Right forelimb (tissue), 1 donor: ENCODE measurements around the gene PTOV1.

Source experiments
- DNase-seq: peaks from one replicate; pipeline ENCODE4 v3.0.0-alpha.2; 2018

The PTOV1 gene

GRCh38 chr19:49845414-49845813 lies 5.5 kb upstream of the PTOV1 start:
- no peak for DNase-seq

- no peak for DNase-seq
Observed at GRCh38 chr19:49846408-49846807, 4.6 kb upstream of the PTOV1 start.

GRCh38 chr19:49847731-49848696 lies 2.9 kb upstream of the PTOV1 start:
- DNase-seq, result no peak

GRCh38 chr19:49848938-49849337 lies 2.0 kb upstream of the PTOV1 start:
- DNase-seq, result no peak

GRCh38 chr19:49849433-49850220 lies 1.3 kb upstream of the PTOV1 start:
- no peak for DNase-seq

GRCh38 chr19:49850221-49850486 lies 805 bp upstream of the PTOV1 start:
- no peak for DNase-seq

- peak; percentile 85 for DNase-seq
Observed at GRCh38 chr19:49851456-49852259, 699 bp downstream of the PTOV1 start.

- no peak for DNase-seq
Observed at GRCh38 chr19:49852631-49853126, 1.7 kb downstream of the PTOV1 start.

- DNase-seq, result no peak
Observed at GRCh38 chr19:49853852-49854377, 3.0 kb downstream of the PTOV1 start.

- DNase-seq, result no peak
Observed at GRCh38 chr19:49854378-49855263, 3.7 kb downstream of the PTOV1 start.

GRCh38 chr19:49855277-49855675 lies 4.3 kb downstream of the PTOV1 start:
- no peak for DNase-seq

GRCh38 chr19:49855676-49856573 lies 5.0 kb downstream of the PTOV1 start:
- no peak for DNase-seq

GRCh38 chr19:49856574-49857021 lies 5.6 kb downstream of the PTOV1 start:
- DNase-seq, result no peak

- no peak for DNase-seq
Observed at GRCh38 chr19:49857061-49857837, 6.3 kb downstream of the PTOV1 start.

- DNase-seq, result no peak
Observed at GRCh38 chr19:49857838-49858087, 6.8 kb downstream of the PTOV1 start.

GRCh38 chr19:49858088-49858985 lies 7.4 kb downstream of the PTOV1 start:
- DNase-seq, result no peak

- no peak for DNase-seq
Observed at GRCh38 chr19:49859682-49860335, 8.8 kb downstream of the PTOV1 start.

GRCh38 chr19:49860336-49861102 lies 9.6 kb downstream of the PTOV1 start:
- DNase-seq, result no peak
